ENCODE results near the gene NRXN3. TPM values are rescaled to one million over a fixed set of nuclear protein-coding genes. Genes with fewer than 3 reads are reported as not detected.

NRXN3 gene
- total and polyA plus RNA-seq, 8 donors = 0.29 to 41.1 (median 9.1) TPM

DNA sequence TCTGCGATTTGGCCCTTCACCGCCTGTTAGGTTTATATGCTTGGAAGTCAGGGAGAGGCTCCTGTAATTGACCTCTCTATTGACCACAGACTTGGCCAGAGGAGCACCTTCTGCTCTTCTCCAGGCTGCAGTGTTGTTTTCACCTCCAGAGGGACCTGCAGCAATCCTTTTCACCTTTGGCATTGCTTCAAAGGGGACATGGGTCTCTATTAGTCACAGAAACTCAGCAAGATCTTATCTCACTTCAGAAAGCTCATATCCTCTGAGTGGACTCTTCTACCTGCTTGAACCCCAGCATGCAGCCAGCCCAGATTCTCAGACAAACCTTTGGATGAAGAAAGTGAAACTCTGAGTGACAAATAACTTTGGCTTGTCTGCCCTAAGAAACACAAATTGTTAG is 339.3 kb downstream of the NRXN3 start:
- TF ChIP-seq POLR2A (IDR thresholded peaks at IDR 0.05) = no peak
- TF ChIP-seq, protein P1, sequence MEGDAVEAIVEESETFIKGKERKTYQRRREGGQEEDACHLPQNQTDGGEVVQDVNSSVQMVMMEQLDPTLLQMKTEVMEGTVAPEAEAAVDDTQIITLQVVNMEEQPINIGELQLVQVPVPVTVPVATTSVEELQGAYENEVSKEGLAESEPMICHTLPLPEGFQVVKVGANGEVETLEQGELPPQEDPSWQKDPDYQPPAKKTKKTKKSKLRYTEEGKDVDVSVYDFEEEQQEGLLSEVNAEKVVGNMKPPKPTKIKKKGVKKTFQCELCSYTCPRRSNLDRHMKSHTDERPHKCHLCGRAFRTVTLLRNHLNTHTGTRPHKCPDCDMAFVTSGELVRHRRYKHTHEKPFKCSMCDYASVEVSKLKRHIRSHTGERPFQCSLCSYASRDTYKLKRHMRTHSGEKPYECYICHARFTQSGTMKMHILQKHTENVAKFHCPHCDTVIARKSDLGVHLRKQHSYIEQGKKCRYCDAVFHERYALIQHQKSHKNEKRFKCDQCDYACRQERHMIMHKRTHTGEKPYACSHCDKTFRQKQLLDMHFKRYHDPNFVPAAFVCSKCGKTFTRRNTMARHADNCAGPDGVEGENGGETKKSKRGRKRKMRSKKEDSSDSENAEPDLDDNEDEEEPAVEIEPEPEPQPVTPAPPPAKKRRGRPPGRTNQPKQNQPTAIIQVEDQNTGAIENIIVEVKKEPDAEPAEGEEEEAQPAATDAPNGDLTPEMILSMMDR (IDR thresholded peaks at IDR 0.05) = no peak
- no peak for TF ChIP-seq EP300 (IDR thresholded peaks at IDR 0.05)
- TF ChIP-seq POLR2AphosphoS5 (IDR thresholded peaks at IDR 0.05) = no peak
- Histone ChIP-seq H3K27ac (no peak overlapping the region), H3K9me3 (no peaks in the 10 kb centered on the region), H3K4me1 (no peaks in the 10 kb centered on the region), H3K36me3 (no peaks in the 10 kb centered on the region), H3K4me3 (no peak overlapping the region), H3K27me3 (no peaks in the 10 kb centered on the region)
- 36 to 93% (median 78%) methylated on average over 2 of the region's 2 CpGs for WGBS, 5 donors
- intact Hi-C loops (cut with DNase I; ENCODE audit: low total_unique reads) = no loop called here
- DNase-seq = no peak

DNA sequence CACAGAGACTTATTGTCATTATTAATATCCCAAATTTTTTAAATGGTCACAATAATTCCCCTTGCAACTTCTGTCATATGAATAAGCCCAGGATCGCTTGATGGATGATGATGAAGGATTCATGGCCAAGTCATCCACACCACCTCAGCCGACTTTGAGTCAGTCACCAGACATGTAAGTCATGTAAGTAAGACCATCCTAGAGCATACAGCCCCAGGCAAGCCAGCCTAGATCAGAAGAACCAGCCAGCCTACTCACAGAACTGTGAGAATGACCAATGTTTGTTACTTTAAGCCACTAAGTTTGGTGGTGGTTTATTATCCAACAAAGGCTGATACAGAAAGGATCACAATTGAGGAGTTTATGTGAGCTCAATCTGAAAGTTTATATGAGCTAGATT is 341.8 kb downstream of the NRXN3 start:
- Histone ChIP-seq H3K4me3 (no peak overlapping the region), H3K9me3 (no peaks in the 10 kb centered on the region), H3K4me1 (no peaks in the 10 kb centered on the region), H3K27me3 (no peaks in the 10 kb centered on the region), H3K27ac (no peak overlapping the region), H3K36me3 (no peaks in the 10 kb centered on the region)
- 81 to 87% (median 86%) methylated on average over 2 of the region's 2 CpGs for WGBS, 5 donors
- intact Hi-C loops (cut with DNase I; ENCODE audit: low total_unique reads) = no loop called here
- TF ChIP-seq EP300 (IDR thresholded peaks at IDR 0.05) (no peak), POLR2AphosphoS5 (IDR thresholded peaks at IDR 0.05) (no peak)
- TF ChIP-seq, protein P1 (IDR thresholded peaks at IDR 0.05) = no peak
- no peak for DNase-seq

DNA sequence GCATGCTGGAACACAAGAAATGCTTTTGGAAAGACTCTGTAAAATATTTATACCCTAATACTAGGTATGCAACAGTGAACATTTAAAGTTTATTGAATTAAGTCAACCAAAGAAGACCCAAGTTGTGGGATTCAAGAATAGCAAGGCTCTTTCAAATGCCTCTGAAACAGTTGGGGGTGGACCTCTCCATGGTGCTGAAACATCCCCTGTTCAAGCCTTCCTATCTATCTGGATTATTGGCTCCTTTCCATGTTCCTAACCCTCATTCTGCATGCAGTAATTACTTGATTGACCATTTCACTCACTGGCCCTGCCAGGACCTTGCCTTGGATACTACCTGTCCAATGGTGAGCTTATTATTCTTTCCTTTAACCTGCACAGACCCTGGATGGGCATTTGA is 349.7 kb downstream of the NRXN3 start:
- H3K4me3 ChIP-seq = no peak overlapping the region
- no peaks in the 10 kb centered on the region for H3K27me3 ChIP-seq
- peaks cover 0 to 4% (median 0%) of the 10 kb centered on the region in 4 donors for H3K9me3 ChIP-seq
- H3K27ac ChIP-seq = no peak overlapping the region
- intact Hi-C loops (cut with DNase I; ENCODE audit: low total_unique reads) = no loop called here
- no peak for TF ChIP-seq POLR2AphosphoS5 (IDR thresholded peaks at IDR 0.05)
- TF ChIP-seq POLR2A (IDR thresholded peaks at IDR 0.05) = no peak
- no peak for TF ChIP-seq EP300 (IDR thresholded peaks at IDR 0.05)
- TF ChIP-seq, protein P1 (IDR thresholded peaks at IDR 0.05) = no peak
- DNase-seq = peak in 1 of 2 donors; percentile 71
- no peaks in the 10 kb centered on the region for H3K4me1 ChIP-seq
- H3K36me3 ChIP-seq = no peaks in the 10 kb centered on the region

DNA sequence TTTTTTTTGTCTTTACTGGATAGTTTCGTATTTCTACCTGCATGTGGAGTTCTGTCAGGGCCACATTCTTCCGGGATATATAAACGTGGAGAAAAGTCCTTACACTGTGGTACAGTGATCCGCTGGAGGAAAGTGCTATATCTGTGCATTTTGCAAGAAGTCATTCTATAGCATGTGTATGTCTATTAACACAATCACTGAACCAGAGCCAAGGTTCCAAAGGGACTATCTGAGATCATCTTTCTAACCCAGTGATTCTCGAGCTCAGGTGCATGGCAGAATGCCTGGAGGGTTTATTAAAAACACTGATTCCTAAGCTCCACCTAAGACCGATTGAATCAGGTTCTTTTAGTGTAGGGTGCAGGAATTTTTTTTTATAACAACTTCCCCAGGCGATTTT is 354.0 kb downstream of the NRXN3 start:
- Histone ChIP-seq H3K4me1 (no peaks in the 10 kb centered on the region), H3K4me3 (no peak overlapping the region), H3K9me3 (peaks cover 0 to 4% (median 0%) of the 10 kb centered on the region in 4 donors), H3K27ac (no peak overlapping the region), H3K36me3 (no peaks in the 10 kb centered on the region), H3K27me3 (no peaks in the 10 kb centered on the region)
- intact Hi-C loops (cut with DNase I; ENCODE audit: low total_unique reads) = no loop called here
- WGBS, 5 donors = 71 to 78% (median 73%) methylated on average over 7 of the region's 7 CpGs
- DNase-seq = no peak
- no peak for TF ChIP-seq POLR2A (IDR thresholded peaks at IDR 0.05)
- TF ChIP-seq POLR2AphosphoS5 (IDR thresholded peaks at IDR 0.05) = no peak
- no peak for TF ChIP-seq EP300 (IDR thresholded peaks at IDR 0.05)
- TF ChIP-seq, protein P1 (IDR thresholded peaks at IDR 0.05) = no peak

All from stomach (tissue), 9 donors.